ENCODE data around the gene CDC73. TPM values are rescaled to one million over a fixed set of nuclear protein-coding genes. Genes with fewer than 3 reads are reported as not detected.

CDC73 gene
- total and polyA plus RNA-seq, 10 of the 15 experiments (the other 5 are each of a cell fraction or from before 2014, with no cell fraction given): 10.6 to 43.4 (median 21.7) TPM

DNA sequence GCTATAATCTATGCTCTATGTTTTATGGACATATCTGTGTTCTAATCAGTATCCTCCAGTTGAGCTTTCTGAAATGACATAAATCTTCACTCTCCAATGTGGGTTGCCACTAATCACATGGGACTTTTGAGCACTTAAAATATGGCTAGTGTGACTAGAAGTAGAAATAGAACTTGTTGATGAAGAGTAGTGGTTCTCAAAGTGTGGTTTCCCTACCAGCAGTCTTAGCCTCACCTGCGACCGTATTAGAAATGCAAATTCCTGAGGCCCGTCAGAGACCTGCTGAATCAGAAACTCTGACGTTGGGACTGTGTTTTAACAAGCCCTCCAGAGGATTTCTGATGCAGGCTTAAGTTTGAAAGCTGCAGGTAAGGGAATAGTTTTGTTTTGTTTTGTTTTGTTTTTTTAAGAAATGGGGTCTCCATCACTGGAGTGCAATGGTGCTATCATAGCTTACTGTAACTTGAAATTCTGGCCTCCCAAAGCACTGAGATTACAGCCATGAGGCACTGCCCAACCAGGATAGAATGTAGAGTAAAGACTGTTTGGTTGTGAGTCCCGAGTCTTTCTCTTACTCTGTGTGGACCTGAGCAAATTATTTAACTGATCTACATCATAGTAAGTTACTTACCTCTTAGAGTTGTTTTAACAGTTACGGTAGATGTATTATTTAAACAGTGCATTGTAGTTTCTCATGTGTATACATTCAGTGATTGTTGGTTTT is 38.3 kb upstream of the CDC73 start (continued):
- TF ChIP-seq CBFB (IDR thresholded peaks at IDR 0.05; ENCODE audit: low read depth) (no peak), SREBF1 (IDR thresholded peaks at IDR 0.05; ENCODE audit: low read length) (no peak), YBX1 (IDR thresholded peaks at IDR 0.05) (no peak), STAT3 (IDR thresholded peaks at IDR 0.05; ENCODE audit: low read depth, low read length) (no peak), POLR2A (IDR thresholded peaks at IDR 0.05; ENCODE audit: low read depth, low read length) (no peak), SPI1 (IDR thresholded peaks at IDR 0.05; ENCODE audit: borderline replicate concordance, insufficient read depth, low read depth, low read length) (no peak), BRCA1 (IDR thresholded peaks at IDR 0.05; ENCODE audit: low read depth, low read length) (no peak), SMARCA5 (IDR thresholded peaks at IDR 0.05) (no peak)
- TF ChIP-seq, protein P1, sequence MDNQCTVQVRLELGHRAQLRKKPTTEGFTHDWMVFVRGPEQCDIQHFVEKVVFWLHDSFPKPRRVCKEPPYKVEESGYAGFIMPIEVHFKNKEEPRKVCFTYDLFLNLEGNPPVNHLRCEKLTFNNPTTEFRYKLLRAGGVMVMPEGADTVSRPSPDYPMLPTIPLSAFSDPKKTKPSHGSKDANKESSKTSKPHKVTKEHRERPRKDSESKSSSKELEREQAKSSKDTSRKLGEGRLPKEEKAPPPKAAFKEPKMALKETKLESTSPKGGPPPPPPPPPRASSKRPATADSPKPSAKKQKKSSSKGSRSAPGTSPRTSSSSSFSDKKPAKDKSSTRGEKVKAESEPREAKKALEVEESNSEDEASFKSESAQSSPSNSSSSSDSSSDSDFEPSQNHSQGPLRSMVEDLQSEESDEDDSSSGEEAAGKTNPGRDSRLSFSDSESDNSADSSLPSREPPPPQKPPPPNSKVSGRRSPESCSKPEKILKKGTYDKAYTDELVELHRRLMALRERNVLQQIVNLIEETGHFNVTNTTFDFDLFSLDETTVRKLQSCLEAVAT (IDR thresholded peaks at IDR 0.05): 0 out of 2 replicates have a peak, but pooled peaks have one; percentile 20
- TF ChIP-seq, protein P2, sequence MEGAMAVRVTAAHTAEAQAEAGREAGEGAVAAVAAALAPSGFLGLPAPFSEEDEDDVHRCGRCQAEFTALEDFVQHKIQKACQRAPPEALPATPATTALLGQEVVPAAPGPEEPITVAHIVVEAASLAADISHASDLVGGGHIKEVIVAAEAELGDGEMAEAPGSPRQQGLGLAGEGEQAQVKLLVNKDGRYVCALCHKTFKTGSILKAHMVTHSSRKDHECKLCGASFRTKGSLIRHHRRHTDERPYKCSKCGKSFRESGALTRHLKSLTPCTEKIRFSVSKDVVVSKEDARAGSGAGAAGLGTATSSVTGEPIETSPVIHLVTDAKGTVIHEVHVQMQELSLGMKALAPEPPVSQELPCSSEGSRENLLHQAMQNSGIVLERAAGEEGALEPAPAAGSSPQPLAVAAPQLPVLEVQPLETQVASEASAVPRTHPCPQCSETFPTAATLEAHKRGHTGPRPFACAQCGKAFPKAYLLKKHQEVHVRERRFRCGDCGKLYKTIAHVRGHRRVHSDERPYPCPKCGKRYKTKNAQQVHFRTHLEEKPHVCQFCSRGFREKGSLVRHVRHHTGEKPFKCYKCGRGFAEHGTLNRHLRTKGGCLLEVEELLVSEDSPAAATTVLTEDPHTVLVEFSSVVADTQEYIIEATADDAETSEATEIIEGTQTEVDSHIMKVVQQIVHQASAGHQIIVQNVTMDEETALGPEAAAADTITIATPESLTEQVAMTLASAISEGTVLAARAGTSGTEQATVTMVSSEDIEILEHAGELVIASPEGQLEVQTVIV (IDR thresholded peaks at IDR 0.05; ENCODE audit: borderline replicate concordance, partially characterized antibody): no peak
- TF ChIP-seq, protein P3, sequence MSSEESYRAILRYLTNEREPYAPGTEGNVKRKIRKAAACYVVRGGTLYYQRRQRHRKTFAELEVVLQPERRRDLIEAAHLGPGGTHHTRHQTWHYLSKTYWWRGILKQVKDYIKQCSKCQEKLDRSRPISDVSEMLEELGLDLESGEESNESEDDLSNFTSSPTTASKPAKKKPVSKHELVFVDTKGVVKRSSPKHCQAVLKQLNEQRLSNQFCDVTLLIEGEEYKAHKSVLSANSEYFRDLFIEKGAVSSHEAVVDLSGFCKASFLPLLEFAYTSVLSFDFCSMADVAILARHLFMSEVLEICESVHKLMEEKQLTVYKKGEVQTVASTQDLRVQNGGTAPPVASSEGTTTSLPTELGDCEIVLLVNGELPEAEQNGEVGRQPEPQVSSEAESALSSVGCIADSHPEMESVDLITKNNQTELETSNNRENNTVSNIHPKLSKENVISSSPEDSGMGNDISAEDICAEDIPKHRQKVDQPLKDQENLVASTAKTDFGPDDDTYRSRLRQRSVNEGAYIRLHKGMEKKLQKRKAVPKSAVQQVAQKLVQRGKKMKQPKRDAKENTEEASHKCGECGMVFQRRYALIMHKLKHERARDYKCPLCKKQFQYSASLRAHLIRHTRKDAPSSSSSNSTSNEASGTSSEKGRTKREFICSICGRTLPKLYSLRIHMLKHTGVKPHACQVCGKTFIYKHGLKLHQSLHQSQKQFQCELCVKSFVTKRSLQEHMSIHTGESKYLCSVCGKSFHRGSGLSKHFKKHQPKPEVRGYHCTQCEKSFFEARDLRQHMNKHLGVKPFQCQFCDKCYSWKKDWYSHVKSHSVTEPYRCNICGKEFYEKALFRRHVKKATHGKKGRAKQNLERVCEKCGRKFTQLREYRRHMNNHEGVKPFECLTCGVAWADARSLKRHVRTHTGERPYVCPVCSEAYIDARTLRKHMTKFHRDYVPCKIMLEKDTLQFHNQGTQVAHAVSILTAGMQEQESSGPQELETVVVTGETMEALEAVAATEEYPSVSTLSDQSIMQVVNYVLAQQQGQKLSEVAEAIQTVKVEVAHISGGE (CRISPR knock-in tag; IDR thresholded peaks at IDR 0.05): no peak
- TF ChIP-seq, protein P4, sequence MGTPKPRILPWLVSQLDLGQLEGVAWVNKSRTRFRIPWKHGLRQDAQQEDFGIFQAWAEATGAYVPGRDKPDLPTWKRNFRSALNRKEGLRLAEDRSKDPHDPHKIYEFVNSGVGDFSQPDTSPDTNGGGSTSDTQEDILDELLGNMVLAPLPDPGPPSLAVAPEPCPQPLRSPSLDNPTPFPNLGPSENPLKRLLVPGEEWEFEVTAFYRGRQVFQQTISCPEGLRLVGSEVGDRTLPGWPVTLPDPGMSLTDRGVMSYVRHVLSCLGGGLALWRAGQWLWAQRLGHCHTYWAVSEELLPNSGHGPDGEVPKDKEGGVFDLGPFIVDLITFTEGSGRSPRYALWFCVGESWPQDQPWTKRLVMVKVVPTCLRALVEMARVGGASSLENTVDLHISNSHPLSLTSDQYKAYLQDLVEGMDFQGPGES (IDR thresholded peaks at IDR 0.05): no peak
- TF ChIP-seq, protein P5, sequence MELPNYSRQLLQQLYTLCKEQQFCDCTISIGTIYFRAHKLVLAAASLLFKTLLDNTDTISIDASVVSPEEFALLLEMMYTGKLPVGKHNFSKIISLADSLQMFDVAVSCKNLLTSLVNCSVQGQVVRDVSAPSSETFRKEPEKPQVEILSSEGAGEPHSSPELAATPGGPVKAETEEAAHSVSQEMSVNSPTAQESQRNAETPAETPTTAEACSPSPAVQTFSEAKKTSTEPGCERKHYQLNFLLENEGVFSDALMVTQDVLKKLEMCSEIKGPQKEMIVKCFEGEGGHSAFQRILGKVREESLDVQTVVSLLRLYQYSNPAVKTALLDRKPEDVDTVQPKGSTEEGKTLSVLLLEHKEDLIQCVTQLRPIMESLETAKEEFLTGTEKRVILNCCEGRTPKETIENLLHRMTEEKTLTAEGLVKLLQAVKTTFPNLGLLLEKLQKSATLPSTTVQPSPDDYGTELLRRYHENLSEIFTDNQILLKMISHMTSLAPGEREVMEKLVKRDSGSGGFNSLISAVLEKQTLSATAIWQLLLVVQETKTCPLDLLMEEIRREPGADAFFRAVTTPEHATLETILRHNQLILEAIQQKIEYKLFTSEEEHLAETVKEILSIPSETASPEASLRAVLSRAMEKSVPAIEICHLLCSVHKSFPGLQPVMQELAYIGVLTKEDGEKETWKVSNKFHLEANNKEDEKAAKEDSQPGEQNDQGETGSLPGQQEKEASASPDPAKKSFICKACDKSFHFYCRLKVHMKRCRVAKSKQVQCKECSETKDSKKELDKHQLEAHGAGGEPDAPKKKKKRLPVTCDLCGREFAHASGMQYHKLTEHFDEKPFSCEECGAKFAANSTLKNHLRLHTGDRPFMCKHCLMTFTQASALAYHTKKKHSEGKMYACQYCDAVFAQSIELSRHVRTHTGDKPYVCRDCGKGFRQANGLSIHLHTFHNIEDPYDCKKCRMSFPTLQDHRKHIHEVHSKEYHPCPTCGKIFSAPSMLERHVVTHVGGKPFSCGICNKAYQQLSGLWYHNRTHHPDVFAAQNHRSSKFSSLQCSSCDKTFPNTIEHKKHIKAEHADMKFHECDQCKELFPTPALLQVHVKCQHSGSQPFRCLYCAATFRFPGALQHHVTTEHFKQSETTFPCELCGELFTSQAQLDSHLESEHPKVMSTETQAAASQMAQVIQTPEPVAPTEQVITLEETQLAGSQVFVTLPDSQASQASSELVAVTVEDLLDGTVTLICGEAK (IDR thresholded peaks at IDR 0.05; ENCODE audit: borderline replicate concordance): no peak
